Heart left ventricle (tissue), 16 donors: ENCODE data around the gene CERS3. TPM values are rescaled to one million over a fixed set of nuclear protein-coding genes. Genes with fewer than 3 reads are reported as not detected.

Experiments
- ATAC-seq, 4 donors: fragments of 200-7000 bp; cut with Tn5 transposase; one replicate each; pipeline ENCODE4 v1.9.1; 2020 to 2022; ENCODE audit warnings: moderate library complexity in 4 of 4, mild to moderate bottlenecking in 3 of 4, moderate number of reproducible peaks in 1 of 4
- DNase-seq, 5 donors: peaks; one replicate each; pipeline ENCODE4 v3.0.0-alpha.2; 2020
- H3K27ac ChIP-seq, 12 donors: fragments of 200-600 bp; sonication (generic) in 4 of 12; one replicate each; pipeline versions ENCODE4 v1.5.0 to v1.8.0; 2016 to 2022; ENCODE audit warnings: mild to moderate bottlenecking in 2 of 12
- H3K27me3 ChIP-seq, 9 donors: fragments of 200-600 bp; sonication (generic) in 2 of 9; one replicate each; pipeline versions ENCODE4 v1.5.1 to v1.8.0; 2016 to 2022; ENCODE audit warnings: mild to moderate bottlenecking in 3 of 9
- H3K36me3 ChIP-seq, 9 donors: fragments of 200-600 bp; sonication (generic) in 2 of 9; one replicate each; pipeline versions ENCODE4 v1.5.0 to v1.8.0; 2018 to 2022; ENCODE audit warnings: mild to moderate bottlenecking in 2 of 9
- H3K4me1 ChIP-seq, 12 donors: fragments of 200-600 bp; sonication (generic) in 4 of 12; one replicate each; pipeline versions ENCODE4 v1.5.0 to v1.8.0; 2016 to 2022; ENCODE audit warnings: mild to moderate bottlenecking in 3 of 12
- H3K4me3 ChIP-seq, 12 donors: fragments of 200-600 bp; sonication (generic) in 4 of 12; one replicate each; pipeline versions ENCODE4 v1.5.0 to v1.8.0; 2017 to 2022; ENCODE audit warnings: mild to moderate bottlenecking in 9 of 12, moderate library complexity in 4 of 12
- H3K9me3 ChIP-seq, 12 donors: fragments of 200-600 bp; sonication (generic) in 4 of 12; one replicate each; pipeline versions ENCODE4 v1.5.0 to v1.8.0; 2016 to 2022; ENCODE audit warnings: mild to moderate bottlenecking in 1 of 12
- CTCF ChIP-seq, 12 donors: fragments of 200-600 bp; sonication (generic) in 4 of 12; IDR thresholded peaks; one replicate each; pipeline versions ENCODE4 v1.5.0 to v1.8.0; 2018 to 2022; ENCODE audit warnings: antibody characterized with exemption in 12 of 12, mild to moderate bottlenecking in 5 of 12
- POLR2A ChIP-seq, 2 donors: fragments of 450-650 bp; IDR thresholded peaks; one replicate each; pipeline ENCODE4 v1.6.1; 2017; ENCODE audit warnings: antibody characterized with exemption in 2 of 2, mild to moderate bottlenecking in 2 of 2, moderate library complexity in 2 of 2
- WGBS, 4 donors: extraction: QIAGEN DNeasy Blood & Tissue Kit in 2 of 4; methylation state at CpG; one replicate each; pipeline versions ENCODE4 v1.1.5 to v1.1.7; 2013 to 2018; 5-methylcytosine and 5-hydroxymethylcytosine counted together
- intact Hi-C, 10 donors: fragments of 100-400 bp; cut with DNase I; formaldehyde crosslinking; loops; one replicate each; pipeline versions ENCODE4 v1.11.1 to v1.14.2; 2022
- polyA plus RNA-seq, 2 donors: library from polyadenylated mRNA; stranded (reverse); fragments of 200-250 nt; gene quantifications; one replicate each; pipeline ENCODE4 v1.2.3, GENCODE V29; 2013
- total RNA-seq, 9 donors: library from RNA; depleted of rRNA in 2 of 9; stranded (reverse); fragments of >200 nt in 2 of 9; fragmentation: NEBNext Ultra II Directional in 3 of 9; extraction: Animal tissue kit (Norgen Biotek cat#: 25700) in 3 of 9; gene quantifications; one replicate each; pipeline versions ENCODE4 v1.1.0 to v1.2.4, GENCODE V29; 2016 to 2023
- donor health status: ischemic (EF 13 %, LVEDD 7.1; RV severe dilation, severe dysfunction).
- donor health status: healthy with polysubstance abuse.
- donor health status: DM: no; HTN: yes; CAD: no.
- donor health status: DM: no; HTN: no; CAD: no.
- donor health status: ischemic (EF 25% LVEDD 6.9; RV normal size, moderate dysfunction).
- donor health status: ischemic (EF 25% LVEDD 5.7; RV mildly dilated, moderate dysfunction).
- donor health status: healthy.
- donor health status: DM: yes; HTN: yes; CAD: no.
- donor health status: ischemic (EF 35%, LVEDD 5.7; RV mildly dilated, moderate dysfunction).
- donor health status: nonischemic (EF 11% LVEDD 7.7; RV severe dilation, severe dysfunction).
- donor health status: DM: yes; HTN: yes; CAD: no.
- donor health status: PGD.
- donor health status: ischemic (EF 29% LVEDD 5.4; RV normal size, mild dysfunction).
- donor health status: nonischemic (EF 23%, LVEDD 6.1; RV moderate dilation, normal function).

The CERS3 gene
- total and polyA plus RNA-seq, 11 donors, result not detected

- WGBS, 4 donors, result 62 to 79% (median 73%) methylated on average over 11 of the region's 11 CpGs
- Histone ChIP-seq H3K27ac (no peak overlapping the region), H3K4me1 (peaks cover 0 to under 1% (median 0%) of the 10 kb centered on the region in 12 donors), H3K36me3 (no peaks in the 10 kb centered on the region), H3K9me3 (no peaks in the 10 kb centered on the region), H3K4me3 (no peak overlapping the region), H3K27me3 (peaks cover 0 to 21% (median 0%) of the 10 kb centered on the region in 9 donors)
- intact Hi-C loops, result no loop called here
- TF ChIP-seq CTCF (IDR thresholded peaks at IDR 0.05), result no peak
- DNase-seq (no peak), ATAC-seq (no peak)
Measured at GRCh38 chr15:100531823-100532327, 3.1 kb upstream of the CERS3 start.

GRCh38 chr15:100531204-100531603 lies 2.5 kb upstream of the CERS3 start:
- no peak for ATAC-seq

GRCh38 chr15:100529556-100529955 lies 806 bp upstream of the CERS3 start:
- Histone ChIP-seq H3K27me3 (peaks cover 0 to 21% (median 0%) of the 10 kb centered on the region in 9 donors), H3K4me3 (no peak overlapping the region), H3K36me3 (no peaks in the 10 kb centered on the region), H3K4me1 (peaks cover 0 to 6% (median 0%) of the 10 kb centered on the region in 12 donors), H3K9me3 (no peaks in the 10 kb centered on the region), H3K27ac (no peak overlapping the region)
- TF ChIP-seq POLR2A (IDR thresholded peaks at IDR 0.05) (no peak), CTCF (IDR thresholded peaks at IDR 0.05) (no peak)
- ATAC-seq (no peak), DNase-seq (no peak)
- 84 to 89% (median 87%) methylated on average over 2 of the region's 2 CpGs for WGBS, 4 donors
- intact Hi-C loops, result no loop called here

More at GRCh38 chr15:100531204-100531603, 2.5 kb upstream of the CERS3 start:
- H3K36me3 ChIP-seq, result no peaks in the 10 kb centered on the region
- TF ChIP-seq POLR2A (IDR thresholded peaks at IDR 0.05), result no peak
- no peak for TF ChIP-seq CTCF (IDR thresholded peaks at IDR 0.05)
- peaks cover 0 to 3% (median 0%) of the 10 kb centered on the region in 12 donors for H3K4me1 ChIP-seq
- H3K9me3 ChIP-seq, result no peaks in the 10 kb centered on the region
- no peak overlapping the region for H3K4me3 ChIP-seq
- no peak overlapping the region for H3K27ac ChIP-seq
- 77 to 86% (median 82%) methylated on average over 4 of the region's 4 CpGs for WGBS, 4 donors
- no peak for DNase-seq
- intact Hi-C loops, result no loop called here
- H3K27me3 ChIP-seq, result peaks cover 0 to 21% (median 0%) of the 10 kb centered on the region in 9 donors

- H3K4me3 ChIP-seq, result no peak overlapping the region
- peak overlapping the region in 1 of 12 donors; percentile 59 for H3K27ac ChIP-seq
- peak in 4 of 5 donors; percentile 33 to 81 (median 58) for DNase-seq
- H3K4me1 ChIP-seq, result peaks cover 0 to 6% (median 2%) of the 10 kb centered on the region in 12 donors
- no peaks in the 10 kb centered on the region for H3K36me3 ChIP-seq
- WGBS, 4 donors, result 33 to 56% (median 45%) methylated on average over 6 of the region's 6 CpGs
- intact Hi-C loops, result no loop called here
- peaks cover 0 to 7% (median 0%) of the 10 kb centered on the region in 9 donors for H3K27me3 ChIP-seq
- peak; percentile 69 to 99 (median 98) for ATAC-seq
- TF ChIP-seq POLR2A (IDR thresholded peaks at IDR 0.05) (no peak), CTCF (IDR thresholded peaks at IDR 0.05) (no peak)
- peaks cover 0 to 10% (median 0%) of the 10 kb centered on the region in 12 donors for H3K9me3 ChIP-seq
Measured at GRCh38 chr15:100526027-100526481, 2.7 kb downstream of the CERS3 start.
